ENCODE measurements around the gene PRKCSH. TPM values are rescaled to one million over a fixed set of nuclear protein-coding genes. Genes with fewer than 3 reads are reported as not detected.

Gene PRKCSH
- total and polyA plus RNA-seq, 10 of the 15 experiments (the other 5 are each of a cell fraction or from before 2014, with no cell fraction given), result 1.1 to 280 (median 44.1) TPM

DNA sequence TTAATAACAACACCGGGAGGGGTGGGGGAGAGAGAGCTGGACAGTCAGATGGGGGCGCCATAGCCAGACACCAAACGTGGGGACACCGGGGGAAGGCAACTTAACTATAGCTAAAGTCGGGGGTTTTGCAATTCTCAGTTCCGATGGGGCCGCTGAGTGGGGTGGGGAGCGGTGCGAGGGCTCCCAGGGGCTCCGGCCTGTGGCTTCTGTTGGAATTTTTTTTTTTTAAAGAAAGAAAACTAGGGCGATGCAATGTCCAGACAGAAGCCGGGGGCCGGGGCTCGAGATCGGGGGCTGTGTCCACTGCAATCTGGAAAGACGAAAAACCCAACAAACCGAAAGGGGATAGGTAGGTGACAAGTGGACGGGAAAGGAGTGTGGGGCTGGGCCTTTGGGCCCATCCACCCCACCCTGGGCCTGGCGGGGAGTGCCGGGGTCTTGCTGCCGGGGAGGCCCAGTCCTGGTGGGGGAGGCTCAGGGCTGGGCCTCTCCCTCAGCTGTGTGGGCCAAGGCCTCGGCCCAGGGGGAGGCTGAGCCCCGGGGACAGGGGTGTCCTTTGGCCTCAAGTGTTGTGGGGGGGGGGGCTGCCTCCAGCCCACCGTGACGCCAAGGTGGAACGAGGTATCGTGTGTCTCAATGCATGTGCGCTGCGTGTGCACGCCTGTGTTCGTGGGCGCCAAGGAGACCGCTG is 17.3 kb downstream of the PRKCSH start:
- no peak overlapping the region; the same call in 1 of the 2 replicates for H3K4me3 ChIP-seq
- H2AFZ ChIP-seq (ENCODE audit: control insufficient read depth, low read depth, low read length), result no peak overlapping the region
- in situ Hi-C loops (cut with MboI) (no loop called here), intact Hi-C loops (cut with micrococcal nuclease; ENCODE audit: unreplicated experiment) (no loop called here)
- SMC1A ChIA-PET (ENCODE audit: uncharacterized antibody, unreplicated experiment), result interaction anchor here (0.8 to 1.6 kb wide), 5 partner anchors 29 to 78 kb away, joined by 3 to 7 read pairs (median 7); partner anchors contain the start of genes ECSIT and SWSAP1
- H3K79me2 ChIP-seq (ENCODE audit: control insufficient read depth, insufficient read depth, low read length), result no peaks in the 10 kb centered on the region
- TF ChIP-seq NFYA (IDR thresholded peaks at IDR 0.05; ENCODE audit: borderline replicate concordance, low read depth, low read length) (no peak), HDAC6 (IDR thresholded peaks at IDR 0.05; ENCODE audit: unreplicated experiment) (no peak)
- TF ChIP-seq, protein P1, sequence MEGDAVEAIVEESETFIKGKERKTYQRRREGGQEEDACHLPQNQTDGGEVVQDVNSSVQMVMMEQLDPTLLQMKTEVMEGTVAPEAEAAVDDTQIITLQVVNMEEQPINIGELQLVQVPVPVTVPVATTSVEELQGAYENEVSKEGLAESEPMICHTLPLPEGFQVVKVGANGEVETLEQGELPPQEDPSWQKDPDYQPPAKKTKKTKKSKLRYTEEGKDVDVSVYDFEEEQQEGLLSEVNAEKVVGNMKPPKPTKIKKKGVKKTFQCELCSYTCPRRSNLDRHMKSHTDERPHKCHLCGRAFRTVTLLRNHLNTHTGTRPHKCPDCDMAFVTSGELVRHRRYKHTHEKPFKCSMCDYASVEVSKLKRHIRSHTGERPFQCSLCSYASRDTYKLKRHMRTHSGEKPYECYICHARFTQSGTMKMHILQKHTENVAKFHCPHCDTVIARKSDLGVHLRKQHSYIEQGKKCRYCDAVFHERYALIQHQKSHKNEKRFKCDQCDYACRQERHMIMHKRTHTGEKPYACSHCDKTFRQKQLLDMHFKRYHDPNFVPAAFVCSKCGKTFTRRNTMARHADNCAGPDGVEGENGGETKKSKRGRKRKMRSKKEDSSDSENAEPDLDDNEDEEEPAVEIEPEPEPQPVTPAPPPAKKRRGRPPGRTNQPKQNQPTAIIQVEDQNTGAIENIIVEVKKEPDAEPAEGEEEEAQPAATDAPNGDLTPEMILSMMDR (IDR thresholded peaks at IDR 0.05 in 2 of 3, conservative IDR thresholded peaks at IDR 0.05 in 1 of 3; ENCODE audit: control insufficient read depth in 2 of 3, extremely low read depth in 1 of 3, insufficient read depth in 1 of 3, low read depth in 3 of 3, low read length in 3 of 3), result peak in 1 of 3 experiments; percentile 12; a peak in 1 of 6 replicates
- H3K9ac ChIP-seq (ENCODE audit: control insufficient read depth, insufficient read depth, low read length), result no peak overlapping the region
- POLR2A ChIA-PET, result interaction anchor here (0.7 to 1.7 kb wide), 8 partner anchors 9 to 565 kb away, joined by 3 to 9 read pairs (median 5); no protein-coding TSS in a partner anchor
- H3K4me1 ChIP-seq (ENCODE audit: control insufficient read depth, insufficient read depth, low read length), result 0 out of 2 replicates have a peak, but pooled peaks cover 4% of the 10 kb centered on the region
- H3K9me3 ChIP-seq (replicated peaks; ENCODE audit: control insufficient read depth, insufficient read depth, low read length), result no peaks in the 10 kb centered on the region
- H3K36me3 ChIP-seq (ENCODE audit: control insufficient read depth in 2 of 2, insufficient read depth in 2 of 2, low read length in 1 of 2), result peaks cover 0 to 10% of the 10 kb centered on the region in 2 experiments; a peak in 2 of 4 replicates
- WGBS (ENCODE audit: insufficient coverage, insufficient replicate concordance, low lambda C conversion rate, missing lambda C conversion rate), result 23% methylated on average over 30 of the region's 33 CpGs
- RAD21 ChIA-PET (ENCODE audit: unreplicated experiment), result interaction anchor here (0.9 to 2.2 kb wide), 6 partner anchors 17 to 77 kb away, joined by 3 to 19 read pairs (median 5); partner anchors contain the start of genes EPOR and PRKCSH
- H4K20me1 ChIP-seq (ENCODE audit: control insufficient read depth, insufficient read depth), result no peaks in the 10 kb centered on the region
- FAIRE-seq, result no peak
- BruUV-seq (replicated peaks), result no TSS peak
- DNase-seq (ENCODE audit: low read depth, low spot score), result no peak
- no peaks in the 10 kb centered on the region for H3K27me3 ChIP-seq (replicated peaks in 1 of 2; ENCODE audit: control insufficient read depth in 2 of 2, insufficient read depth in 2 of 2, low read length in 1 of 2)
- no peak overlapping the region for H3K27ac ChIP-seq (ENCODE audit: control insufficient read depth, insufficient read depth)
- H3K4me2 ChIP-seq (ENCODE audit: control insufficient read depth, insufficient read depth), result peak overlapping the region; percentile 17; the same call in 1 of the 2 replicates
- CTCF ChIA-PET, result interaction anchor here (0.6 to 1.8 kb wide), 15 partner anchors 9 to 210 kb away, joined by 3 to 14 read pairs (median 5); partner anchors contain the start of genes ODAD3, PRKCSH and SWSAP1
- no peak for ATAC-seq

Data from GM12878 (cell line).